ENCODE data around the gene TMCC3. TPM values are rescaled to one million over a fixed set of nuclear protein-coding genes. Genes with fewer than 3 reads are reported as not detected.

Gene TMCC3
- total and polyA plus RNA-seq, 2 experiments from 2014 or later: 1.4 to 3.6 TPM

DNA sequence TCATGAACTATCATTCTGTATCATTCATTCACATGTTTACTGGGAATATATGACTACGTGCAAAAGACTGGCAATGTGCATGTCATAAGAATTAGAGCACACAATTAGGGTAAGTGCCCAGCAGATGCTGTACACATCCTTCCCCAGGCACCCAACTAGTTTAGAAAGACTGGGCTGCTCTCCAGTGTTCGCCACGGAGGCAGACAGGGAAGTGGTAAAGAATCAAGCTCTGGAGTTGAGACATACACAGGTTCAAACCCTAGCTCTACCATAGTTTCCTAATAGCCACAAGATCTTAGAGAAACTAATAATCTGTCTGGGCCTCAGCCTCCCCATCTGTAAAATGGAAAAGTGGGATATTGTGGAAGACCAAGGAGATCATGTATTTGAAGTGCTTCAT, 6.8 kb downstream of the TMCC3 start:
- DNase-seq (ENCODE audit: low spot score): no peak
- Histone ChIP-seq H3F3A (replicated peaks; ENCODE audit: low read depth) (no peaks in the 10 kb centered on the region; the same call in 1 of the 2 replicates), H3K4me2 (no peak overlapping the region), H3K27me3 (ENCODE audit: insufficient read depth) (peaks cover 15% of the 10 kb centered on the region), H3K9me2 (ENCODE audit: insufficient read depth) (no peaks in the 10 kb centered on the region), H2AFZ (no peak overlapping the region), H4K20me1 (replicated peaks; ENCODE audit: insufficient read depth) (peaks cover 4% of the 10 kb centered on the region; the same call in 1 of the 2 replicates), H3K27ac (ENCODE audit: low read depth) (no peak overlapping the region), H3K4me3 (no peak overlapping the region), H3K36me3 (ENCODE audit: insufficient read depth) (no peaks in the 10 kb centered on the region), H3K4me1 (ENCODE audit: insufficient read depth) (no peaks in the 10 kb centered on the region), H3K79me2 (replicated peaks; ENCODE audit: insufficient read depth) (0 out of 2 replicates have a peak, but pooled peaks cover under 1% of the 10 kb centered on the region)
- no peak for ATAC-seq
- no peak for TF ChIP-seq CREB1 (CRISPR knock-in tag; IDR thresholded peaks at IDR 0.05; ENCODE audit: low read depth)
- TF ChIP-seq, protein P1, sequence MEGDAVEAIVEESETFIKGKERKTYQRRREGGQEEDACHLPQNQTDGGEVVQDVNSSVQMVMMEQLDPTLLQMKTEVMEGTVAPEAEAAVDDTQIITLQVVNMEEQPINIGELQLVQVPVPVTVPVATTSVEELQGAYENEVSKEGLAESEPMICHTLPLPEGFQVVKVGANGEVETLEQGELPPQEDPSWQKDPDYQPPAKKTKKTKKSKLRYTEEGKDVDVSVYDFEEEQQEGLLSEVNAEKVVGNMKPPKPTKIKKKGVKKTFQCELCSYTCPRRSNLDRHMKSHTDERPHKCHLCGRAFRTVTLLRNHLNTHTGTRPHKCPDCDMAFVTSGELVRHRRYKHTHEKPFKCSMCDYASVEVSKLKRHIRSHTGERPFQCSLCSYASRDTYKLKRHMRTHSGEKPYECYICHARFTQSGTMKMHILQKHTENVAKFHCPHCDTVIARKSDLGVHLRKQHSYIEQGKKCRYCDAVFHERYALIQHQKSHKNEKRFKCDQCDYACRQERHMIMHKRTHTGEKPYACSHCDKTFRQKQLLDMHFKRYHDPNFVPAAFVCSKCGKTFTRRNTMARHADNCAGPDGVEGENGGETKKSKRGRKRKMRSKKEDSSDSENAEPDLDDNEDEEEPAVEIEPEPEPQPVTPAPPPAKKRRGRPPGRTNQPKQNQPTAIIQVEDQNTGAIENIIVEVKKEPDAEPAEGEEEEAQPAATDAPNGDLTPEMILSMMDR (conservative IDR thresholded peaks at IDR 0.05; ENCODE audit: low read depth in 2 of 2): no peak
- no peak for TF ChIP-seq EZH2 (IDR thresholded peaks at IDR 0.05; ENCODE audit: low read depth, unreplicated experiment)
- no peak for TF ChIP-seq STAT1 (IDR thresholded peaks at IDR 0.05; ENCODE audit: unreplicated experiment)
- no peak for TF ChIP-seq ZNF114 (CRISPR knock-in tag; IDR thresholded peaks at IDR 0.05)
- no peak for TF ChIP-seq POLR2AphosphoS5 (IDR thresholded peaks at IDR 0.05; ENCODE audit: low read depth)
- Mint-ChIP-seq H3K27me3 (ENCODE audit: insufficient read depth, low read depth, poor library complexity) (peaks cover 8% of the 10 kb centered on the region), H3K36me3 (ENCODE audit: low read depth) (no peaks in the 10 kb centered on the region), H3K9me3 (no peaks in the 10 kb centered on the region), H3K4me1 (peaks cover 2% of the 10 kb centered on the region; the same call in 1 of the 3 replicates), H3K27ac (no peak overlapping the region), H3K4me3 (no peak overlapping the region)

DNA sequence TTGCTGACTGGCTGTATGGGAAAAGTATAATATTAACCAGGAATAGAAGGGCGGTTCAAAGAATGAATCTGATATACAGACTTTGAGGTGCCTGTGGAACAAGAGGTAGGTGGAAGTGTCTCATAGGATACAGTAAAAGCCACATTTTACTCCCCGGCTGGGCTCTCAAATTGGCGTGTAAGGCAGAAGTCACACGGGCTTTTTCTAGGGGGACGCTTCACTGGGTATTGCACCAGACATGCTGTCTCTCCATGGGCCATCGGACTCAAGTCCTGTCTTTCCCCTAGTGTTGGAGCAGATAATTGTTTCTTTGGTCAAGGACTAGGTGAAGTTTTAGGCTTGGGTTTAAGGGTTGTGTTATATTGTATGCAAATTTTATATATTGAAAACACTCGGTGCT, 9.1 kb downstream of the TMCC3 start:
- no peaks in the 10 kb centered on the region for H3K9me2 ChIP-seq (ENCODE audit: insufficient read depth)
- no peaks in the 10 kb centered on the region for H3K36me3 ChIP-seq (ENCODE audit: insufficient read depth)
- Mint-ChIP-seq H3K4me3 (no peak overlapping the region), H3K27me3 (ENCODE audit: insufficient read depth, low read depth, poor library complexity) (peaks cover 1% of the 10 kb centered on the region), H3K27ac (0 out of 2 replicates have a peak overlapping the region, but pooled peaks have one; percentile 42), H3K36me3 (ENCODE audit: low read depth) (no peaks in the 10 kb centered on the region), H3K4me1 (no peaks in the 10 kb centered on the region), H3K9me3 (no peaks in the 10 kb centered on the region)
- no peak overlapping the region for H3K4me2 ChIP-seq
- DNase-seq (ENCODE audit: low spot score) (no peak), ATAC-seq (no peak)
- TF ChIP-seq JUNB (IDR thresholded peaks at IDR 0.05; ENCODE audit: unreplicated experiment): no peak
- H3K27me3 ChIP-seq (ENCODE audit: insufficient read depth): no peaks in the 10 kb centered on the region
- 0 out of 2 replicates have a peak, but pooled peaks cover 4% of the 10 kb centered on the region for H4K20me1 ChIP-seq (replicated peaks; ENCODE audit: insufficient read depth)
- H3K79me2 ChIP-seq (replicated peaks; ENCODE audit: insufficient read depth): 0 out of 2 replicates have a peak, but pooled peaks cover 3% of the 10 kb centered on the region
- H3K27ac ChIP-seq (ENCODE audit: low read depth): no peak overlapping the region
- H2AFZ ChIP-seq: no peak overlapping the region
- no peaks in the 10 kb centered on the region for H3K4me1 ChIP-seq (ENCODE audit: insufficient read depth)
- no peak overlapping the region for H3K4me3 ChIP-seq
- no peaks in the 10 kb centered on the region for H3F3A ChIP-seq (replicated peaks; ENCODE audit: low read depth)

DNA sequence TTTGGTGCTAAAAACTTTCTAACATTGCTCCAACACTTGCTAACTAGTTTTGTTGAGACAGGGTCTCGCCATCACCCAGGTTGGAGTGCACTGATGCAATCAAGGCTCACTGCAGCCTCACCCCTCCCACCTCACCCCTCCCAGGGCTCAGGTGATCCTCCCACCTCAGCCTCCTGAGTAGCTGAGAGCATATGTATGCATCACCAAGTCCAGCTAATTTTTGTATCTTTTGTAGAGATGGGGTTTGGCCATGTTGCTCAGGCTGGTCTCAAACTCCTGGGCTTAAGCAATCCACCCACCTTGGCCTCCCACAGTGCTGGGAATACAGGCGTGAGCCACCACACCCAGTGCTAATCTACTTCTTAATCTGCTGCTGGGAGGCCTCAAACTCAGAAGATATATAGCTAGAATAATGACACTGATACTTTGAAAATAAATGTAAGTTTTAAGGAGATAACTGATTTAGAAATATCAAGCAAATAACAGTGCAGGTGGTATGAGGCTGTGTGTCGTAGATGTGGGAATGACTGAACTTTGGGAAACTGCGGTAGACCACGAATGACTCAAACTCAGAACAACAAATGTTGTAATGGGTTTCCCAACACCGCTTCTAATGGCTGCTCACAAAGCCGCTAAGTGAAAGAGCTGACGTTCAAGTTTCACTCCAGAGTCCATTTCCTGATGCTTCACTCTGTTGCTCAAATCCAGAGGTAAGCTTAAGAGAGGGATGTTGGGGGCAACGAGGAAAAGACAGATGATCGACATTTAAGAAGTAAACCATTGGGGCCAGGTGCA, 10.0 kb downstream of the TMCC3 start:
- H3K79me2 ChIP-seq (replicated peaks; ENCODE audit: insufficient read depth): 0 out of 2 replicates have a peak, but pooled peaks cover 3% of the 10 kb centered on the region

More for the DNA sequence above, 10.0 kb downstream of the TMCC3 start:
- H4K20me1 ChIP-seq (replicated peaks; ENCODE audit: insufficient read depth): 0 out of 2 replicates have a peak, but pooled peaks cover 4% of the 10 kb centered on the region
- H3K9me3 Mint-ChIP-seq: no peaks in the 10 kb centered on the region
- H3K36me3 Mint-ChIP-seq (ENCODE audit: low read depth): no peaks in the 10 kb centered on the region
- peaks cover 1% of the 10 kb centered on the region for H3K27me3 Mint-ChIP-seq (ENCODE audit: insufficient read depth, low read depth, poor library complexity)
- no peak overlapping the region for H2AFZ ChIP-seq
- no peak overlapping the region for H3K4me3 ChIP-seq
- no peaks in the 10 kb centered on the region for H3K4me1 ChIP-seq (ENCODE audit: insufficient read depth)
- no peak overlapping the region for H3K4me2 ChIP-seq
- no peaks in the 10 kb centered on the region for H3K27me3 ChIP-seq (ENCODE audit: insufficient read depth)
- no peak for ATAC-seq
- no peaks in the 10 kb centered on the region for H3F3A ChIP-seq (replicated peaks; ENCODE audit: low read depth)
- H3K4me1 Mint-ChIP-seq: no peaks in the 10 kb centered on the region
- H3K9me2 ChIP-seq (ENCODE audit: insufficient read depth): no peaks in the 10 kb centered on the region
- H3K4me3 Mint-ChIP-seq: no peak overlapping the region
- DNase-seq (ENCODE audit: low spot score): no peak
- H3K27ac Mint-ChIP-seq: no peak overlapping the region
- TF ChIP-seq, protein P2, sequence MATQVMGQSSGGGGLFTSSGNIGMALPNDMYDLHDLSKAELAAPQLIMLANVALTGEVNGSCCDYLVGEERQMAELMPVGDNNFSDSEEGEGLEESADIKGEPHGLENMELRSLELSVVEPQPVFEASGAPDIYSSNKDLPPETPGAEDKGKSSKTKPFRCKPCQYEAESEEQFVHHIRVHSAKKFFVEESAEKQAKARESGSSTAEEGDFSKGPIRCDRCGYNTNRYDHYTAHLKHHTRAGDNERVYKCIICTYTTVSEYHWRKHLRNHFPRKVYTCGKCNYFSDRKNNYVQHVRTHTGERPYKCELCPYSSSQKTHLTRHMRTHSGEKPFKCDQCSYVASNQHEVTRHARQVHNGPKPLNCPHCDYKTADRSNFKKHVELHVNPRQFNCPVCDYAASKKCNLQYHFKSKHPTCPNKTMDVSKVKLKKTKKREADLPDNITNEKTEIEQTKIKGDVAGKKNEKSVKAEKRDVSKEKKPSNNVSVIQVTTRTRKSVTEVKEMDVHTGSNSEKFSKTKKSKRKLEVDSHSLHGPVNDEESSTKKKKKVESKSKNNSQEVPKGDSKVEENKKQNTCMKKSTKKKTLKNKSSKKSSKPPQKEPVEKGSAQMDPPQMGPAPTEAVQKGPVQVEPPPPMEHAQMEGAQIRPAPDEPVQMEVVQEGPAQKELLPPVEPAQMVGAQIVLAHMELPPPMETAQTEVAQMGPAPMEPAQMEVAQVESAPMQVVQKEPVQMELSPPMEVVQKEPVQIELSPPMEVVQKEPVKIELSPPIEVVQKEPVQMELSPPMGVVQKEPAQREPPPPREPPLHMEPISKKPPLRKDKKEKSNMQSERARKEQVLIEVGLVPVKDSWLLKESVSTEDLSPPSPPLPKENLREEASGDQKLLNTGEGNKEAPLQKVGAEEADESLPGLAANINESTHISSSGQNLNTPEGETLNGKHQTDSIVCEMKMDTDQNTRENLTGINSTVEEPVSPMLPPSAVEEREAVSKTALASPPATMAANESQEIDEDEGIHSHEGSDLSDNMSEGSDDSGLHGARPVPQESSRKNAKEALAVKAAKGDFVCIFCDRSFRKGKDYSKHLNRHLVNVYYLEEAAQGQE (IDR thresholded peaks at IDR 0.05; ENCODE audit: unreplicated experiment): no peak
- TF ChIP-seq STAT1 (IDR thresholded peaks at IDR 0.05; ENCODE audit: unreplicated experiment) (no peak), ZNF331 (CRISPR knock-in tag; IDR thresholded peaks at IDR 0.05; ENCODE audit: low read depth) (no peak)
- no peaks in the 10 kb centered on the region for H3K36me3 ChIP-seq (ENCODE audit: insufficient read depth)
- no peak overlapping the region for H3K27ac ChIP-seq (ENCODE audit: low read depth)

Data from GM23338 (cell line).